ENCODE results near the gene CREB3L2.
"Not testable (repeated sequence)": the region's sequence is repeated elsewhere in the genome, so short reads cannot be mapped to it uniquely, and the experiment has no call there.

CREB3L2 gene

GRCh38 chr7:137865764-137866163, 136.1 kb downstream of the CREB3L2 start:
- no peak for FAIRE-seq

- no peak for FAIRE-seq
Measured at GRCh38 chr7:137862964-137863363, 138.9 kb downstream of the CREB3L2 start.

- FAIRE-seq, result no peak
Measured at GRCh38 chr7:137862358-137862757, 139.5 kb downstream of the CREB3L2 start.

- no peak for FAIRE-seq
Measured at GRCh38 chr7:137860542-137860941, 141.3 kb downstream of the CREB3L2 start.

GRCh38 chr7:137853053-137853452, 148.8 kb downstream of the CREB3L2 start:
- no peak for FAIRE-seq

- FAIRE-seq, result no peak
Measured at GRCh38 chr7:137852108-137852507, 149.8 kb downstream of the CREB3L2 start.

- FAIRE-seq, result no peak
Measured at GRCh38 chr7:137850972-137851945, 150.6 kb downstream of the CREB3L2 start.

- FAIRE-seq, result no peak
Measured at GRCh38 chr7:137850571-137850970, 151.3 kb downstream of the CREB3L2 start.

GRCh38 chr7:137848095-137848494, 153.8 kb downstream of the CREB3L2 start:
- no peak for FAIRE-seq

GRCh38 chr7:137847568-137848050, 154.3 kb downstream of the CREB3L2 start:
- FAIRE-seq, result no peak

- no peak for FAIRE-seq
Measured at GRCh38 chr7:137846827-137847567, 154.9 kb downstream of the CREB3L2 start, which contains the start of gene DGKI. Gene DGKI, minus strand, starts transcription at chr7:137846974.

GRCh38 chr7:137846549-137846826, 155.4 kb downstream of the CREB3L2 start:
- no peak for FAIRE-seq

- FAIRE-seq, result no peak
Measured at GRCh38 chr7:137844677-137845425, 157.0 kb downstream of the CREB3L2 start.

- no peak for FAIRE-seq
Measured at GRCh38 chr7:137839903-137840779, 161.7 kb downstream of the CREB3L2 start.

GRCh38 chr7:137838706-137839315, 163.1 kb downstream of the CREB3L2 start:
- FAIRE-seq, result no peak

GRCh38 chr7:137836541-137836940, 165.3 kb downstream of the CREB3L2 start:
- FAIRE-seq, result no peak

GRCh38 chr7:137836113-137836509, 165.8 kb downstream of the CREB3L2 start:
- FAIRE-seq, result no peak

- FAIRE-seq, result no peak
Measured at GRCh38 chr7:137835486-137836112, 166.3 kb downstream of the CREB3L2 start.

- no peak for FAIRE-seq
Measured at GRCh38 chr7:137834552-137834951, 167.3 kb downstream of the CREB3L2 start.

- not testable (repeated sequence) for FAIRE-seq
Measured at GRCh38 chr7:137832990-137833389, 168.9 kb downstream of the CREB3L2 start.

GRCh38 chr7:137832382-137832781, 169.5 kb downstream of the CREB3L2 start:
- FAIRE-seq, result no peak

All from A204.1 (cell line).